Epithelial cell of prostate (primary cell): Measurements from ENCODE around the gene NDUFC2.
"Not testable (repeated sequence)": the region's sequence is repeated elsewhere in the genome, so short reads cannot be mapped to it uniquely, and the experiment has no call there.

ENCODE experiments used
- DNase-seq: peaks from one replicate; pipeline ENCODE4 v3.0.0-alpha.2; 2011; ENCODE audit warnings: low read depth, low spot score
- H3K27ac ChIP-seq: fragments of 450-650 bp; 2 replicates; pipeline ENCODE4 v1.5.1; 2017; ENCODE audit warnings: mild to moderate bottlenecking

The NDUFC2 gene

GRCh38 chr11:78059749-78060328 is 19.8 kb downstream of the NDUFC2 start:
- DNase-seq, H3K27ac ChIP-seq: not testable (repeated sequence)

GRCh38 chr11:78057462-78058055 is 22.1 kb downstream of the NDUFC2 start:
- no peak for DNase-seq
- H3K27ac ChIP-seq = no peak overlapping the region

GRCh38 chr11:78056093-78056492 is 23.6 kb downstream of the NDUFC2 start:
- DNase-seq = no peak
- H3K27ac ChIP-seq = no peak overlapping the region

DNA sequence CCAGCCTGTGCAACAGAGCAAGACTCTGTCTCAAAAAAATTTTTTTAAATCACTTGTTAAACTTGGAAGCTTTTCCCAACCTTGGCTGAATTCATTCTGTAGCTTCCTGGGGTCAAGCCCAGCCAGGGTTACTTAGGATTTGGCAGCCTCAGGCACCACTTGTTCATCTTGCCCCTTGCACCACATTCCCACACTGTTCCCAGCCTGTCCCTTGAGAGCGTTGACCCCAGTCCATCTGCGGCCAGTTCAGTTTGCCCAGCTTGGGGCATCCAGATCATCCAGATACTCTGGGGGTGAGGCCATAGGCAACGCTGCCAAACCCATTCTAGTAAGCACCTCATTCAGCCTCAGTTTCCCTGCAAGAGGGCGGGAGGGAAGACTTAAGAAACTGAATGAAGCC is 24.7 kb downstream of the NDUFC2 start:
- no peak overlapping the region for H3K27ac ChIP-seq
- no peak for DNase-seq

GRCh38 chr11:78050964-78051831 is 28.5 kb downstream of the NDUFC2 start:
- H3K27ac ChIP-seq = peak overlapping the region; percentile 75
- peak; percentile 43 for DNase-seq

- no peak for DNase-seq
- no peak overlapping the region for H3K27ac ChIP-seq
These were observed 30.3 kb downstream of the NDUFC2 start for GRCh38 chr11:78049348-78049747.

DNA sequence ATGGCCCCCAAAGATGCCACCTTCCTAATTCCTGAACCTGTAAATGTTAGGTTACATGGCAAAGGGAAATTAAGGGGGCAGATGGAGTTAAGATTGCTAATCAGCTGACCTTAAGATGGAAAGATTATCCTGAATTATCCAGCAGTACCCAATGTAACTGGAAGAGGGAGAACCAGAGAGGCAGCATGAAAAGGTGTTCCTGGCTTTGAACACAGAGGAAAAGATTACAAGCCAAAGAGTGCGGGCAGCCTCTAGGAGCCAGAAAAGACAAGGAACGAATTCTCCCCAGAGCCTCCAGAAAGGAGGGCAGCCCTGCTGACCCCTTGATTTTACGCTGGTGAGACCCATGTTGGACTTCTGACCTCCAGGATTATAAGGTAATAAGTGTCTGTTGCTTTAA is 31.1 kb downstream of the NDUFC2 start:
- no peak overlapping the region for H3K27ac ChIP-seq
- DNase-seq = no peak

DNA sequence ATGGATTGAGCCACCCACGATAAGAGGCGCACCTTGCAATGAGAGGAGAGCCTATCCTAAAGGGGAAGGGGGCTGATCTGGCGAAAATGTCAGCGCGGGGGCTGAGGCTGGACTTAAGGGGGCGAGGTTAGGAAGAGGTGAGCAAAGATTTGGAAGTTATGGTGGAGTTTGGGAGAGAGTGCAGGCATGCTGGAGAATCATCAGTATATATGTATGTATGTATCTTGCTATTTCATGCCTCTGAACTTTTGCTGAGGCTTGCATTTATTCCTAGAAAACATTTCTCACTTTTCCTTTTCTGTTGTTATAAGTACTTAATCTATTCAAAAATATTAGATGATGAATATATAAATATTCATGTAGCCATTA is 33.2 kb downstream of the NDUFC2 start:
- H3K27ac ChIP-seq = no peak overlapping the region
- no peak for DNase-seq

GRCh38 chr11:78045851-78046485 is 33.7 kb downstream of the NDUFC2 start:
- no peak for DNase-seq
- no peak overlapping the region for H3K27ac ChIP-seq

DNA sequence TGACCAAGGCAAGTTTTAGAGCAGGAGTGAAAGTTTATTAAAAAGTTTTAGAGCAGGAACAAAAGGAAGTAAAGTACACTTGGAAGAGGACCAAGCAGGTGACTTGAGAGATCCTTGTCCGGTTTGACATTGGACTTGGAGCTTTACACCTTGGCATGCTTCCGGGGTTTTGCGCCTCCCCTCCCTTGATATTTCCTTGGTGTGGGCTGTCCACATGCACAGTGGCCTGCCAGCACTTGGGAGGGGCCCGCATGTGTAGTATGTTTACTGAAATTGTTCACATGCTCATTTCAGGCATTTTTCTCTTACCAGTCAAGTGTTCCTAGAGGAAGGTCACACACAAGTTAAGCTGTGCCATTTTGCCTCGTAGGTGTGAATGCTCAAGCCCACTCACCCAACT is 35.0 kb downstream of the NDUFC2 start:
- DNase-seq = no peak
- H3K27ac ChIP-seq = no peak overlapping the region

DNA sequence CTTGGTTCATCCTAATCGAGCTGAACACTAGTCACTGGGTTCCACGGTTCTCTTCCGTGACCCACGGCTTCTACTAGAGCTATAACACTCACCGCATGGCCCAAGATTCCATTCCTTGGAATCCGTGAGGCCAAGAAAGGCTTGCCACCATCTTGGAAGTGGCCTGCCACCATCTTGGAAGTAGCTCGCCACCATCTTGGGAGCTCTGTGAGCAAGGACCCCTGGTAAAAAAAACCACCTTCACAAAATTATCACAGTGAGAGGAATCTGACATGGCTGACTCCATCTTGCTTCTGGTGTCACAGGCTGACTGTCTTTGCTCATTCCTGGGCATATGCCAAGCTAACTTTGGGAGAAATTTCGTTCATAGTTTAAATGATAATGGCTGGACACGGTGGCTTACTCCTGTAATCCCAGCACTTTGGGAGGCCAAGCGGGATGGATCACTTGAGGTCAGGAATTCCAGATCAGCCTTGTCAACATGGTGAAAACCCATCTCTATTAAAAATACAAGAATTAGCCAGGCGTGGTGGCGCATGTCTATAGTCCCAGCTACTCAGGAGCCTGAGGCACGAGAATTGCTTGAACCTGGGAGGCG is 37.7 kb downstream of the NDUFC2 start:
- no peak overlapping the region for H3K27ac ChIP-seq
- DNase-seq = no peak

DNA sequence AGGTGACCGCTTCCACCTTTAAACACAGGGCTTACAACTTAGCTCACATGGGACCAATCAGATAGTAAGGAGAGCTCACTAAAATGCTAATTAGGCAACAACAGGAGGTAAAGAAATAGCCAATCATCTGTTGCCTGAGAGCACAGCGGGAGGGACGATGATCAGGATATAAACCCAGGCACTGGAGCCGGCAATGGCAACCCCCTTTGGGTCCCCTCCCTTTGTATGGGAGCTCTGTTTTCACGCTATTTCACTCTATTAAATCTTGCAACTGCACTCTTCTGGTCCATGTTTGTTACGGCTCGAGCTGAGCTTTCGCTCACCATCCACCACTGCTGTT is 38.3 kb downstream of the NDUFC2 start:
- DNase-seq, H3K27ac ChIP-seq: not testable (repeated sequence)

DNA sequence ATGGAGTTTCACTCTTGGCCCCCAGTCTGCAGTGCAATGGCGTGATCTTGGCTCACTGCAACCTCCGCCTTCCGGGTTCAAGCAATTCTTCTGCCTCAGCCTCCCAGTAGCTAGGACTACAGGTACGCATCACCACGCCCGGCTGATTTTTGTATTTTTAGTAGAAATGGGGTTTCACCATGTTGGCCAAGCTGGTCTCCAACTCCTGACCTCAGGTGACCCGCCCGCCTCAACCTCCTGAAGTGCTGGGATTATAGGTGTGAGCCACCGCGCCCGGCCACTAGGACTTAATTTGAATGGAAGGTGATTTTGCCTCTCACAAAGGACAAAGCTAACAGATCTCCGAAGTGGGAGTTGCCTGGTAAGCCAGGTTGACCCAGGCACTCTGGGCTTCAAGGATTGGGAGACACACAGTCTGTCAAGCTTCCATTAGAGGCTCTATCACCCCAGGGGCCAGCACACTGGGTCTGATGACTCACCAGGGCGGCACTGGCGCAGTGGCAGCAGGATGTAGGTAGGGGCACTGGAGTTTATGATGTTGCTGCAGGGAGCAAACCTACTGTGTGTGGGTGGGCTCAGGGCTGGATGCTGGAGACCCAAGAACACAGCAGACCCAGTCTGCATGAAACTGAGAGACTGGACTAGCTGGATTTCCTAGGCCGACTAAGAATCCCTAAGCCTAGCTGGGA is 38.8 kb downstream of the NDUFC2 start:
- H3K27ac ChIP-seq = peak overlapping the region; percentile 91
- DNase-seq = no peak

DNA sequence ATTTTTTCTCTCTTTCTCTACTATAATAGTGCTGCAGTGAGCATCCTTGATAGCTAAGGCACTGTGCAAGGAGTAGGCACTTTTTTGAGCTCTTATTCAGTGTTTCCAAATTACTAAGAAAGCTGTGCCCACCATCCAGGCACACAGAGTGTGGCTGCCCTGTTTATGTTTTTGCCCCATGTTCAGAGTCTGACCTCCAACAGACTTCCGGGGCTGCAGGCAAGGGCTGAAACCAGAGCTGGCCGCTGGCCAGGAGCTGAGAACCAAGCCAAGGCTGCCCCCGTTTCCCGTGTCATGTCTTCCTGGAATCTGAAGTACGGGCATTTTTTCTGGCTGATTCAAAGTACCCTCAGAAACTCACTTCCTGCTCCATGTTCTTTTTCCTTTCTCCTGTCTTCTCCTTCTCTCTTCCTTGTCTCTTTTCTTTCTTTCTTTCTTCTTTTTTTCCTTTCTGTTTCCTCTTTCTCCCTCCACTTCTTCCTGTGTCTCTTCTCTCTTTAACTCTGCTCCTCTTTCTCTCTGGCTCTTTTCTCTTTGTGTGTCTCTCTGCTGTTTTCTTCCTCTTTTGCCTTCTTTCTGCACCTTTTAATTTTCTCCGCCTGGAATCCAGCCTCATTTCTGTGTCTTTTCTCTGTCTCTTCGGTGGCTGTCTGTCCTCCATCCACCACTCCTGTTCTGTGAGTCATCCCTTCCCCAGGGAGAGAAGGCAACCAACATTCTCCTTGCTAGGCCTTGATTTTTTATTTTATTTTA is 39.6 kb downstream of the NDUFC2 start:
- no peak for DNase-seq
- H3K27ac ChIP-seq = peak overlapping the region; percentile 91

DNA sequence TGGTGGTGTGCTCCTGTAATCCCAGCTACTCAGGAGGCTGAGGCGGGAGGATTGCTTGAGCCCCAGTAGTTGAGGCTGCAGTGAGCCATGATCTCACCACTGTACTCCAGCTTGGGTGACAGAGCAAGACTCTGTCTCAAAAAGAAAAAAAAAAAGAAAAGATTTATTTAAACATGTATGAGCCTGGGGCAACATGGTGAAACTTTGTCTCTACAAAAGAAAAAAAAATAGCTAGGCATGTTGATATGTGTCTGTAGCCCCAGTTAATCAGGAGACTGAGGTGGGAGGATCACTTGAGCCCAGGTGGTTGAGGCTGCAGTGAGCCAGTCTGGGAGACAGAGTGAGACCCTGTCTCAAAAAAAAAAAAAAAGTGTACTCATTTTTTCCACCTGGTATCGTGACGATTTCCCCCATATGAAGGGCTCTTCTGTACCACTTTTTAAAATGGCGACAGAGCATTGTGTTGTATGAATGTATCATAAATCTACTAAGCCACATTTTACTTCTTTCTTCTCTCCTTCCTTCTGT is 40.2 kb downstream of the NDUFC2 start:
- peak overlapping the region; percentile 91 for H3K27ac ChIP-seq

DNA sequence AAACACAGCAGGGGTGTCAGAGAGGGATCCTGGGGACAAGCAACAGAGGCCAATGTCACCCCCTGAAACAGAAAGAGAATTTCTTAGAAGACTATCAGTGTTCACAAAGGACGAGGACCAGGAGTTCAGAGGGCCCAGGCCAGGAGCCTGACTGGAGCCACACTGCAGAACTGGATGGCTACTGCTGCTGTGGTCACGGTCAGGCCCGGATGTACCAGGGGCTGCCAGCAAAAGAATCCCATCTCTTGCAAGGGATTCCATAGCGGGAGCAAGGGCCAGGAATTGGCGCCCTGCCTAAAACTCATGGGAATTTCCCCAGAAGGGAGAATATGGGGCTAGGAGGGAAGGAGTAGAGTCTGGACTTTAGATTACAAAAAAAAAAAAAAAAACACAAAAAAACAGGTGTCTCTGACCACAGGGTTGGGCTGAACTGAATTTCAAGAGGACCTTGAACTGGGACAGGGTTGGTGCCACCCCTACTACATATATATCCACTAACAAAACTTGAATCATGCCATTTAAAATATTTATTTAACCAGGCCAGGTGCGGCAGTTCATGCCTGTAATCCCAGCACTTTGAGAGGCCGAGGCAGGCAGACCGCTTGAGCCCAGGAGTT is 40.9 kb downstream of the NDUFC2 start:
- no peak for DNase-seq
- H3K27ac ChIP-seq = peak overlapping the region; percentile 91

More for the DNA sequence above, 40.2 kb downstream of the NDUFC2 start:
- DNase-seq = no peak

DNA sequence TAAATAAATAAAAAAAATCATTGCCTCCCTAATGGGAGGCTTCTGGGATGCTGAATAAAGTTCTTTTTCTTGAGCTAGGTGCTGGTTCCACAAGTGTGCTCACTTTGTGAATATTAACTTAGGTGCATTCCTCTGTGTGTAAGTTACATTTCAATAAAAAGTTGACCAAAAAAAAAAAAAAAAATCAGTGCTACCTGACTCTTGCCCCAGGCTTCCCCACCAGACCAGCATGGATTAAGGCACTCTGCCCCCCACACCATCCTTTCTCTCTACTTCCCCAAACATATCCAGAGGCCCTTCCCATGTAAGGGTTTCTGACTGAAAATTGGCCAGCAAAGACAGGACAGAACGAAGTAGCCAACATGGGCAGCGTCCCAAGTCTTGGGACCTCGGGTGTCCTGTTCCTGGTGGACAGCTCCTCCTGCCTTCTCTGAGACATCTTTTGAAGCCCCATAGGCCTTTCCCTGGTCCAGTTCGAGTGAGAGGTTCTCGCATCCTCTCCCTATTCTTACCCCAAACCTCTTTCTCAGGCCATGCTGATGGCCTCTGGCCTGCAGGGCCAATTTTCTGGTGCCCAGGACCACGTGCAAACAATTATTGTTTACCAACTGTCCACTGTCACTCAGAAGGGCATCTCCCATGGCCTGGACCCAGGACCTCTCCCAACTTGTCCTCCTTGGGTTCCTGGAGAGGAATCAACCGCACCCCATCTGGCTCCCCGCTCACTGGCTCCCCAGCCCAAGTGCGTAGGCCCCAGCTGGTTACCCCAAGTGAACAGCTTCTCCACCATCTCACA is 41.6 kb downstream of the NDUFC2 start:
- no peak overlapping the region for H3K27ac ChIP-seq
- DNase-seq = no peak

DNA sequence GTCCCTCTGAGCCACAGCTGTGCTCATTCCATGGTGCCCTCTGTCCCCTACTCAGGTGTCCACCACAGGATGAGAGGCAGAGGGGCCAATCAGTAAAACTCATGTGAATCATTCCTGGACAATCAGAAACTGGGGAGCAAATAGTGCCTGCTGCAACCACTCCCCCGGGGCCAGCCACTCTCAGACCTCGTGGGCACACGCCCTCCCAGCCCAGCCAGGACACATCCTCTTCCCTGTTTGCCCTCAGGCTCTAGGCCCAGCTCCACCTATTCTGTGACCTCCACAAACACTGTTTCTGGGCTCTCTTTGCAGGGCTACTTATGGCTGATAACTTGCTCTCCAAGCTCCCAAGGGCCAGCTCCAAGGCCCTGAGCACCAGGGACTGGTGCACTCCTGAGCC is 42.6 kb downstream of the NDUFC2 start:
- no peak for DNase-seq
- H3K27ac ChIP-seq = no peak overlapping the region
